Measurements from ENCODE around the gene CDH24. TPM values are rescaled to one million over a fixed set of nuclear protein-coding genes. Genes with fewer than 3 reads are reported as not detected.

CDH24 gene
- total and polyA plus RNA-seq, 2 of the 13 experiments (the other 11 are each of a cell fraction or from before 2014, with no cell fraction given) = 0.69 to 0.99 TPM

DNA sequence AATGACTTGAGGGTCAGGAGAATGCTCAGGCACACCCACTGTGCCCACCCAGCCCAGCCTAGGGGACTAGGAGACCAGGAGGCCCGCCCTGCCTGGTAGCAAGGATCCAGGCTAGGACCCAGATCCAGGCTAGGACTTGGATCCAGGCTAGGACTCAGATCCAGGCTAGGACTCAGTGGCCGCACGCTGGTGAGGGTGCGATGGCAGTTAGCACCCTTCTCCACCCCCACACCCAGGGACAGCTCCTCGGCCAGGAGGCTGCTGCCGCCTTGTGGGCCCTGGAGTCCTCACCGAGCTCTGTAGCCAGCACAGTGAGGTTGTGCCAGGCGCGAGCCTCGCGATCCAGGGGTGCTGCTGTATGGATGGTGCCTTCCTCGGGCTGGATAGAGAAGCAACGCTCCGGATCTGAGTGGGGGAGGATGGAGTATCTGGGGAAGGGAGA is 5.1 kb downstream of the CDH24 start (continued):
- no peak for TF ChIP-seq SNAPC4 (CRISPR knock-in tag; IDR thresholded peaks at IDR 0.05)
- TF ChIP-seq, protein P1, sequence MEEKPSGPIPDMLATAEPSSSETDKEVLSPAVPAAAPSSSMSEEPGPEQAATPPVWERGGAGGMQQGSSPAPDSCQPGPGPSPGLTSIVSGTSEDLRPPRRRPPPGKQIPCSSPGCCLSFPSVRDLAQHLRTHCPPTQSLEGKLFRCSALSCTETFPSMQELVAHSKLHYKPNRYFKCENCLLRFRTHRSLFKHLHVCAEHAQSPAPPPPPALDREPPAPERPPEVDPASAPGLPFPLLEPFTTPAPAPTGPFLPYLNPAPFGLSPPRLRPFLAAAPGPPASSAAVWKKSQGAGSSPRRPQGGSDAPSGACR (CRISPR knock-in tag; IDR thresholded peaks at IDR 0.05) = no peak
- TF ChIP-seq, protein P2, sequence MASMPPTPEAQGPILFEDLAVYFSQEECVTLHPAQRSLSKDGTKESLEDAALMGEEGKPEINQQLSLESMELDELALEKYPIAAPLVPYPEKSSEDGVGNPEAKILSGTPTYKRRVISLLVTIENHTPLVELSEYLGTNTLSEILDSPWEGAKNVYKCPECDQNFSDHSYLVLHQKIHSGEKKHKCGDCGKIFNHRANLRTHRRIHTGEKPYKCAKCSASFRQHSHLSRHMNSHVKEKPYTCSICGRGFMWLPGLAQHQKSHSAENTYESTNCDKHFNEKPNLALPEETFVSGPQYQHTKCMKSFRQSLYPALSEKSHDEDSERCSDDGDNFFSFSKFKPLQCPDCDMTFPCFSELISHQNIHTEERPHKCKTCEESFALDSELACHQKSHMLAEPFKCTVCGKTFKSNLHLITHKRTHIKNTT (CRISPR knock-in tag; IDR thresholded peaks at IDR 0.05) = no peak
- TF ChIP-seq CREB1 (IDR thresholded peaks at IDR 0.05) = no peak
- TF ChIP-seq CREB1 (CRISPR knock-in tag; IDR thresholded peaks at IDR 0.05) = no peak
- no peak for TF ChIP-seq NPAS2 (CRISPR knock-in tag; IDR thresholded peaks at IDR 0.05; ENCODE audit: borderline replicate concordance)
- TF ChIP-seq HNRNPH1 (optimal IDR thresholded peaks at IDR 0.05; ENCODE audit: low read depth, low read length) = no peak
- no peak for TF ChIP-seq NR2F1 (CRISPR knock-in tag; IDR thresholded peaks at IDR 0.05)
- TF ChIP-seq SP1 (IDR thresholded peaks at IDR 0.05) = no peak
- no peak for TF ChIP-seq SP1 (CRISPR knock-in tag; IDR thresholded peaks at IDR 0.05)
- TF ChIP-seq CC2D1A (CRISPR knock-in tag; IDR thresholded peaks at IDR 0.05) = no peak
- TF ChIP-seq MEIS1 (CRISPR knock-in tag; IDR thresholded peaks at IDR 0.05; ENCODE audit: borderline replicate concordance) = peak; percentile 30; the same call in 1 of the 2 replicates
- TF ChIP-seq NFE2 (CRISPR knock-in tag; IDR thresholded peaks at IDR 0.05) = no peak
- peak; percentile 63; the same call in 1 of the 2 replicates for TF ChIP-seq ZNF768 (CRISPR knock-in tag; IDR thresholded peaks at IDR 0.05)
- TF ChIP-seq, protein P3, sequence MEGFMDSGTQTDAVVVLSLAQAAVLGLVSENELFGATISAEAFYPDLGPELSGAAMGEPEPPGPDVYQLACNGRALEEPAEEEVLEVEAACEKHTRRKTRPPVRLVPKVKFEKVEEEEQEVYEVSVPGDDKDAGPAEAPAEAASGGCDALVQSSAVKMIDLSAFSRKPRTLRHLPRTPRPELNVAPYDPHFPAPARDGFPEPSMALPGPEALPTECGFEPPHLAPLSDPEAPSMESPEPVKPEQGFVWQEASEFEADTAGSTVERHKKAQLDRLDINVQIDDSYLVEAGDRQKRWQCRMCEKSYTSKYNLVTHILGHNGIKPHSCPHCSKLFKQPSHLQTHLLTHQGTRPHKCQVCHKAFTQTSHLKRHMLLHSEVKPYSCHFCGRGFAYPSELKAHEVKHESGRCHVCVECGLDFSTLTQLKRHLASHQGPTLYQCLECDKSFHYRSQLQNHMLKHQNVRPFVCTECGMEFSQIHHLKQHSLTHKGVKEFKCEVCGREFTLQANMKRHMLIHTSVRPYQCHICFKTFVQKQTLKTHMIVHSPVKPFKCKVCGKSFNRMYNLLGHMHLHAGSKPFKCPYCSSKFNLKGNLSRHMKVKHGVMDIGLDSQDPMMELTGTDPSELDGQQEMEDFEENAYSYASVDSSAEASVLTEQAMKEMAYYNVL (CRISPR knock-in tag; IDR thresholded peaks at IDR 0.05; ENCODE audit: borderline replicate concordance) = no peak
- no peak for TF ChIP-seq SRSF1 (optimal IDR thresholded peaks at IDR 0.05; ENCODE audit: low read depth, low read length)
- TF ChIP-seq ZSCAN21 (CRISPR knock-in tag; IDR thresholded peaks at IDR 0.05; ENCODE audit: borderline replicate concordance) = peak; percentile 23; the same call in 1 of the 2 replicates
- TF ChIP-seq, protein P4, sequence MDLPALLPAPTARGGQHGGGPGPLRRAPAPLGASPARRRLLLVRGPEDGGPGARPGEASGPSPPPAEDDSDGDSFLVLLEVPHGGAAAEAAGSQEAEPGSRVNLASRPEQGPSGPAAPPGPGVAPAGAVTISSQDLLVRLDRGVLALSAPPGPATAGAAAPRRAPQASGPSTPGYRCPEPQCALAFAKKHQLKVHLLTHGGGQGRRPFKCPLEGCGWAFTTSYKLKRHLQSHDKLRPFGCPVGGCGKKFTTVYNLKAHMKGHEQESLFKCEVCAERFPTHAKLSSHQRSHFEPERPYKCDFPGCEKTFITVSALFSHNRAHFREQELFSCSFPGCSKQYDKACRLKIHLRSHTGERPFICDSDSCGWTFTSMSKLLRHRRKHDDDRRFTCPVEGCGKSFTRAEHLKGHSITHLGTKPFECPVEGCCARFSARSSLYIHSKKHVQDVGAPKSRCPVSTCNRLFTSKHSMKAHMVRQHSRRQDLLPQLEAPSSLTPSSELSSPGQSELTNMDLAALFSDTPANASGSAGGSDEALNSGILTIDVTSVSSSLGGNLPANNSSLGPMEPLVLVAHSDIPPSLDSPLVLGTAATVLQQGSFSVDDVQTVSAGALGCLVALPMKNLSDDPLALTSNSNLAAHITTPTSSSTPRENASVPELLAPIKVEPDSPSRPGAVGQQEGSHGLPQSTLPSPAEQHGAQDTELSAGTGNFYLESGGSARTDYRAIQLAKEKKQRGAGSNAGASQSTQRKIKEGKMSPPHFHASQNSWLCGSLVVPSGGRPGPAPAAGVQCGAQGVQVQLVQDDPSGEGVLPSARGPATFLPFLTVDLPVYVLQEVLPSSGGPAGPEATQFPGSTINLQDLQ (CRISPR knock-in tag; IDR thresholded peaks at IDR 0.05) = no peak
- TF ChIP-seq ZNF766 (CRISPR knock-in tag; IDR thresholded peaks at IDR 0.05; ENCODE audit: borderline replicate concordance) = peak; percentile 83; the same call in 1 of the 2 replicates
